HUDEP-2 (cell line): ENCODE results near the gene SLC25A33.

ENCODE experiments used
- DNase-seq, 76 experiments: peaks; one replicate each; lab custom pipeline; 2025; ENCODE audit not compliant: unreplicated experiment in 76 of 76; lab: John Stamatoyannopoulos, UW

SLC25A33 gene

GRCh38 chr1:9599741-9600140 is 60.5 kb downstream of the SLC25A33 start:
- no peak for DNase-seq

GRCh38 chr1:9600861-9601834 is 61.9 kb downstream of the SLC25A33 start:
- DNase-seq: no peak

- no peak for DNase-seq
Measured at GRCh38 chr1:9601942-9602793, 62.9 kb downstream of the SLC25A33 start.

- DNase-seq: no peak
Measured at GRCh38 chr1:9602794-9603167, 63.5 kb downstream of the SLC25A33 start.

- DNase-seq: no peak
Measured at GRCh38 chr1:9603307-9603706, 64.0 kb downstream of the SLC25A33 start.

- DNase-seq: no peak
Measured at GRCh38 chr1:9603766-9604753, 64.8 kb downstream of the SLC25A33 start.

GRCh38 chr1:9604836-9605235 is 65.6 kb downstream of the SLC25A33 start:
- no peak for DNase-seq

GRCh38 chr1:9605946-9606455 is 66.7 kb downstream of the SLC25A33 start:
- DNase-seq: no peak

GRCh38 chr1:9606458-9606857 is 67.2 kb downstream of the SLC25A33 start:
- DNase-seq: no peak

GRCh38 chr1:9606948-9607347 is 67.7 kb downstream of the SLC25A33 start:
- no peak for DNase-seq

- DNase-seq: no peak
Measured at GRCh38 chr1:9607352-9607751, 68.1 kb downstream of the SLC25A33 start.

GRCh38 chr1:9609998-9610397 is 70.7 kb downstream of the SLC25A33 start:
- no peak for DNase-seq

GRCh38 chr1:9610548-9610947 is 71.3 kb downstream of the SLC25A33 start:
- no peak for DNase-seq

- DNase-seq: no peak
Measured at GRCh38 chr1:9611716-9612115, 72.5 kb downstream of the SLC25A33 start.

- no peak for DNase-seq
Measured at GRCh38 chr1:9612162-9612845, 73.0 kb downstream of the SLC25A33 start.

GRCh38 chr1:9612871-9613624 is 73.8 kb downstream of the SLC25A33 start:
- DNase-seq: no peak

- no peak for DNase-seq
Measured at GRCh38 chr1:9613625-9614299, 74.5 kb downstream of the SLC25A33 start.

- peak in 51 of 76 experiments; percentile 1 to 57 (median 28) for DNase-seq
Measured at GRCh38 chr1:9615316-9616063, 76.2 kb downstream of the SLC25A33 start.
